Stimulated activated CD8-positive, alpha-beta memory T cell treated with anti-CD3 and anti-CD28 coated beads, Interleukin-15, amount 100 ng/mL, for 48 hours (primary cell): ENCODE data around the gene CA10.

Experiments used
- DNase-seq, 2 donors: peaks; one replicate each; pipeline ENCODE4 v3.0.0-alpha.2; 2020; ENCODE audit warnings: low read depth in 2 of 2

The CA10 gene

GRCh38 chr17:51647826-51648225 is 510.7 kb downstream of the CA10 start:
- no peak for DNase-seq

GRCh38 chr17:51647067-51647466 is 511.4 kb downstream of the CA10 start:
- no peak for DNase-seq

- no peak for DNase-seq
Observed at GRCh38 chr17:51646539-51646938, 512.0 kb downstream of the CA10 start.

- no peak for DNase-seq
Observed at GRCh38 chr17:51645056-51645455, 513.5 kb downstream of the CA10 start.

- DNase-seq: no peak
Observed at GRCh38 chr17:51643702-51644490, 514.6 kb downstream of the CA10 start.

GRCh38 chr17:51642029-51642428 is 516.5 kb downstream of the CA10 start:
- DNase-seq: no peak

- DNase-seq: no peak
Observed at GRCh38 chr17:51640108-51640622, 518.3 kb downstream of the CA10 start.

- DNase-seq: no peak
Observed at GRCh38 chr17:51638971-51639370, 519.5 kb downstream of the CA10 start.

GRCh38 chr17:51636291-51636690 is 522.2 kb downstream of the CA10 start:
- DNase-seq: no peak

GRCh38 chr17:51630101-51630671 is 528.3 kb downstream of the CA10 start:
- no peak for DNase-seq

GRCh38 chr17:51629232-51629631 is 529.3 kb downstream of the CA10 start:
- DNase-seq: no peak

GRCh38 chr17:51627779-51628178 is 530.7 kb downstream of the CA10 start:
- no peak for DNase-seq

GRCh38 chr17:51618476-51618875 is 540.0 kb downstream of the CA10 start:
- DNase-seq: no peak

- DNase-seq: no peak
Observed at GRCh38 chr17:51617986-51618385, 540.5 kb downstream of the CA10 start.

- DNase-seq: no peak
Observed at GRCh38 chr17:51613255-51613654, 545.3 kb downstream of the CA10 start.

- no peak for DNase-seq
Observed at GRCh38 chr17:51612692-51613091, 545.8 kb downstream of the CA10 start.

GRCh38 chr17:51611585-51611984 is 546.9 kb downstream of the CA10 start:
- no peak for DNase-seq

- DNase-seq: no peak
Observed at GRCh38 chr17:51610834-51611233, 547.7 kb downstream of the CA10 start.

GRCh38 chr17:51610155-51610554 is 548.4 kb downstream of the CA10 start:
- DNase-seq: no peak

- DNase-seq: no peak
Observed at GRCh38 chr17:51608251-51608933, 550.1 kb downstream of the CA10 start.

- DNase-seq: no peak
Observed at GRCh38 chr17:51607512-51607911, 551.0 kb downstream of the CA10 start.

- DNase-seq: no peak
Observed at GRCh38 chr17:51604299-51605020, 554.1 kb downstream of the CA10 start.
